KMS-11 (cell line): ENCODE results near the gene ZNF79.

Experiments used
- H2AFZ ChIP-seq: fragments of 200-600 bp; sonication (generic); 2 replicates; pipeline ENCODE4 v1.6.1; 2016; ENCODE audit warnings: antibody characterized with exemption, mixed run types, low read depth
- H3K27ac ChIP-seq: fragments of 200-600 bp; sonication (generic); 2 replicates; pipeline ENCODE4 v1.6.1; 2016; ENCODE audit warnings: mild to moderate bottlenecking, mixed run types
- H3K27me3 ChIP-seq: fragments of 200-600 bp; sonication (generic); 2 replicates; pipeline ENCODE4 v1.6.1; 2017; ENCODE audit warnings: mild to moderate bottlenecking, low read depth, mixed run types, moderate library complexity; ENCODE audit not compliant: insufficient read depth
- H3K36me3 ChIP-seq: fragments of 200-600 bp; sonication (generic); 2 replicates; pipeline ENCODE4 v1.6.1; 2017; ENCODE audit warnings: mild to moderate bottlenecking, mixed run types; ENCODE audit not compliant: insufficient read depth
- H3K4me1 ChIP-seq: fragments of 200-600 bp; sonication (generic); 2 replicates; pipeline ENCODE4 v1.6.1; 2016; ENCODE audit warnings: mild to moderate bottlenecking, low read depth, mixed run types; ENCODE audit not compliant: poor library complexity, severe bottlenecking
- H3K4me2 ChIP-seq: fragments of 200-600 bp; sonication (generic); 2 replicates; pipeline ENCODE4 v1.7.0; 2016; ENCODE audit warnings: mild to moderate bottlenecking, mixed run types
- H3K4me3 ChIP-seq: fragments of 200-600 bp; sonication (generic); IDR thresholded peaks from 2 replicates; pipeline ENCODE4 v1.6.1; 2017; ENCODE audit warnings: low read depth, low read length, mixed read lengths; ENCODE audit not compliant: insufficient read depth
- H3K79me2 ChIP-seq: fragments of 200-600 bp; sonication (generic); 2 replicates; pipeline ENCODE4 v1.6.1; 2016; ENCODE audit warnings: low read depth, mixed run types; ENCODE audit not compliant: insufficient read depth
- H3K9ac ChIP-seq: fragments of 200-600 bp; sonication (generic); 2 replicates; pipeline ENCODE4 v1.6.1; 2016; ENCODE audit warnings: mild to moderate bottlenecking, mixed run types
- H4K20me1 ChIP-seq: fragments of 200-600 bp; sonication (generic); 2 replicates; pipeline ENCODE4 v1.6.1; 2016; ENCODE audit warnings: mild to moderate bottlenecking, mixed run types; ENCODE audit not compliant: insufficient read depth
- CTCF ChIP-seq: fragments of 200-600 bp; sonication (generic); conservative IDR thresholded peaks from 2 replicates; pipeline ENCODE4 v1.6.1; 2017; ENCODE audit warnings: low read depth, mild to moderate bottlenecking, antibody characterized with exemption, low read length, moderate library complexity, mixed read lengths

The ZNF79 gene

GRCh38 chr9:127411122-127411521 lies 13.1 kb upstream of the ZNF79 start:
- H3K4me3 ChIP-seq = no peak overlapping the region
- H3K9ac ChIP-seq = no peak overlapping the region

GRCh38 chr9:127415141-127415540 lies 9.0 kb upstream of the ZNF79 start:
- Histone ChIP-seq H3K79me2 (no peaks in the 10 kb centered on the region), H3K4me3 (no peak overlapping the region), H3K27ac (no peak overlapping the region), H2AFZ (no peak overlapping the region), H3K9ac (no peak overlapping the region), H3K27me3 (no peaks in the 10 kb centered on the region), H3K4me2 (no peak overlapping the region), H3K36me3 (no peaks in the 10 kb centered on the region), H4K20me1 (no peaks in the 10 kb centered on the region), H3K4me1 (no peaks in the 10 kb centered on the region)
- no peak for TF ChIP-seq CTCF

More at GRCh38 chr9:127411122-127411521, 13.1 kb upstream of the ZNF79 start:
- no peak overlapping the region for H3K27ac ChIP-seq
- H2AFZ ChIP-seq = no peak overlapping the region
- no peak overlapping the region for H3K4me2 ChIP-seq
- no peaks in the 10 kb centered on the region for H3K36me3 ChIP-seq
- no peak for TF ChIP-seq CTCF
- no peaks in the 10 kb centered on the region for H4K20me1 ChIP-seq
- no peaks in the 10 kb centered on the region for H3K79me2 ChIP-seq
- no peaks in the 10 kb centered on the region for H3K4me1 ChIP-seq
- no peaks in the 10 kb centered on the region for H3K27me3 ChIP-seq

GRCh38 chr9:127415657-127416056 lies 8.5 kb upstream of the ZNF79 start:
- no peaks in the 10 kb centered on the region for H4K20me1 ChIP-seq
- TF ChIP-seq CTCF = no peak
- H3K4me3 ChIP-seq = no peak overlapping the region
- H3K36me3 ChIP-seq = no peaks in the 10 kb centered on the region
- no peak overlapping the region for H3K27ac ChIP-seq
- no peak overlapping the region for H2AFZ ChIP-seq
- no peaks in the 10 kb centered on the region for H3K79me2 ChIP-seq
- H3K27me3 ChIP-seq = no peaks in the 10 kb centered on the region
- H3K4me1 ChIP-seq = no peaks in the 10 kb centered on the region
- H3K9ac ChIP-seq = no peak overlapping the region
- H3K4me2 ChIP-seq = no peak overlapping the region

GRCh38 chr9:127417131-127418036 lies 6.8 kb upstream of the ZNF79 start:
- Histone ChIP-seq H3K79me2 (no peaks in the 10 kb centered on the region; the same call in 1 of the 2 replicates), H2AFZ (no peak overlapping the region), H3K9ac (no peak overlapping the region), H3K27ac (no peak overlapping the region), H3K36me3 (no peaks in the 10 kb centered on the region), H4K20me1 (no peaks in the 10 kb centered on the region), H3K4me3 (no peak overlapping the region), H3K4me1 (no peaks in the 10 kb centered on the region), H3K4me2 (no peak overlapping the region), H3K27me3 (no peaks in the 10 kb centered on the region)
- no peak for TF ChIP-seq CTCF
